KBM-7 (cell line): Measurements from ENCODE around the gene ANKK1.

Source experiments
- DNase-seq: peaks from one replicate; pipeline ENCODE4 v3.0.0-alpha.2; 2015
- in situ Hi-C: fragments of 300-500 bp; cut with MboI; formaldehyde crosslinking; loops from 2 replicates; pipeline ENCODE4 v1.14.3; 2020; ENCODE audit warnings: low sequenced_read_pairs, low pct_unique_long_range_greater_than_20kb, mixed read lengths

ANKK1 gene

DNA sequence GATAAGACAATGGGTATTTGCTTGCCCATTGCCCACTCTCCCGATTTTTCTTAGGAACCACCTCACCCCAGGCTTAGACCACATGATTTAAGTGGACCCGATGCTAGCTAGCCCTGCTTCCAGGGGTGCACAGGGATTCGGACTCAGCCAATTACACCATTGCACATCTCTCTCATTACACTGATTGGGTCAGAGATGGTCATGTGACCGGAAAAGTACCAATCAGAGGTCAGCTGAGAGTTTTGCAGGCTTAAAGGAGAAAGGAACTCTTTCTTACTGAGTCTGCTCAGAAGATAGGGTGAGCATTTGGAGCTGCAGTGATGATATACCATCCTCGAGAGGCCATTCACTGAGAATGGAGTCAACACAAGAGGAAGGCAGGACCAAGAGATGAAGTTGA is 12.2 kb upstream of the ANKK1 start:
- in situ Hi-C loops: no loop called here

DNA sequence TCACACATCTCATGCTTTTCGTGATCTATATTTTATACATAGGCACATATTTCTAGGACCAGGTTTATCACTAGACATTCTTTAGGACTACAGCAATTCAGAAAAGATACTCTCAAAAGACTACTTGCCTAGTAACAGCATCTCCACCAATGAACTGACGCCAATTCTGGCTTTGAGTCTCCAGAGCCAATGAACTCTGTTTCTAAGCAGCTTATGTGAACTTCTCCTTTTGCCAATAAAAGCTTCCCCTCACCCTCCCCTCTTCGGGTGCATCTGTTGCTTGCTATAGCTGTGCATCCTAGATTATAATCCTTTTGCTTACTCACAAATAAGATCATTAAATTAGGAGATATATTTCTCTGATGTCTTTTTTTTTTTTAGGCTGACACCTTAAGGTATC is 11.4 kb upstream of the ANKK1 start:
- DNase-seq: peak; percentile 1
- in situ Hi-C loops: no loop called here

More for the DNA sequence above, 12.2 kb upstream of the ANKK1 start:
- DNase-seq: no peak

DNA sequence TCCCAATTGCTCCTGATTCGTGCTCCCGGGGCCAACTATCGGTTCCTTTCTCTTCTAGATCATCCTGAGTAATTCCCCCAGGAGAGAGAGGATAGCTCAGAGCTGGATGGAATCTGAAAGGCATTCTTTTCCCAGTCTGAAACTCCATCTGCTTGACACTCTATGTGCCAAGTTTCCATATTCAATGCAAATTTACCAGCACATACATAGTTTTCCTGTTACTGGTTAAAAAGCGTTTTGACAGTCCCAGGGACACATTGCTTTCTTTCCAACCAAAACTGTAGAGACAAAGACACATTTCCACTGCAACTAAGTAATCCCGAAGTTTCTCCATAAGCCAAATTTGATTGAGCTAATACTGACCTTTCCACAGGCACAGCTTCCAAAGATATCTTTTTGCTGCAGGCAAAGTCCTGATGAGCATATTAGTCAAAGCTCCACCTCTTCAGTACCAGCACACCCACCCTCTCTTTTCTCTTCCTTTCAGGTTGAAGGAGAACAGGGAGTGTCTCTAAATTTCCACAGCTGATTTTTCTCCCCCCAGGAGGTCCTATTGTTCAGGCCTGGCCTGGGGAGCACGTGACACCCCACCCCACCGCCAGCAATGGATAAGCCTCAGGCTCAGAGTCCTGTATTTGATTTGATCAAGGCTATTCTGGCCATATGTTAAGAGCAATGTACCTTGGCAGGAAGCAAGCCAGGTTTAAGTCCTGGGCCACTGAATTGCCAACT is 9.7 kb upstream of the ANKK1 start:
- in situ Hi-C loops: no loop called here
- DNase-seq: no peak

DNA sequence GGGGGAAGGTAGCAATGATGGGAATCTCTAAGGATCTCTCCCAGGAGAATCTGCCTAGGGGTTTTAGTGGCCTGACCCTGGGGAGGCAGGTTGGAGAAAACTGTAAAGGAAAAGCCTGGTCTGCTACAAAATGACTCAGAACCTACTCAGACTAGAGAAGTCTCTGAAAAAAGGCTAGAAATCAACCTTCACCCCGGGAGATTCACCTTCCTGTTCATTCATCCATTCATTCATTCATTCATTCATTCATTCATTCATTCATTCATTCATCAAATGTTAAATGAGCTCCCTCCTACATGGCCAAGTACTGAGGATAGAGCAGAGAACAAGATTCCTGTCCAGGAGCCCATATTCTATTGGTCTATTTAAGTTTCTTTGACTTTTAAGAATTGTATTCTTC is 8.9 kb upstream of the ANKK1 start:
- in situ Hi-C loops: no loop called here
- DNase-seq: no peak

DNA sequence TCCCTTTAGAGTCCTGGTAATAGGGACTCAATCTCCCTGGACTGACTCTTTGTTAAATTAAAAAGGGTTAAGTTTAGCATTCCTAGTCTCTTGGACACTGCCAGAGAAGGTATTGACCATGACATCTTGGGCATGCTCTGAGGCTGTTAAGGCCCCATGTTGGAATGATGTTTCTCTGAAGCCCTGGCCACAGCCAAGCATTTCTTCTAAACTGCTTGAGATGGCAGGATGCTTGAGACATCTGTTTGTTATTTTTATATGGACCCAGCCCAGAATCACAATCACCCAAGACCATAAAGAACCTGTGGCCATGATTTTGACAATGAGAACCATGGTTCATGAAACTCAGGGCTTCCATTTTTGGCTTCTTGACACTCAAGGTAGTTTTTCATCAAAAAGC is 5.5 kb upstream of the ANKK1 start:
- in situ Hi-C loops: no loop called here
- DNase-seq: no peak

DNA sequence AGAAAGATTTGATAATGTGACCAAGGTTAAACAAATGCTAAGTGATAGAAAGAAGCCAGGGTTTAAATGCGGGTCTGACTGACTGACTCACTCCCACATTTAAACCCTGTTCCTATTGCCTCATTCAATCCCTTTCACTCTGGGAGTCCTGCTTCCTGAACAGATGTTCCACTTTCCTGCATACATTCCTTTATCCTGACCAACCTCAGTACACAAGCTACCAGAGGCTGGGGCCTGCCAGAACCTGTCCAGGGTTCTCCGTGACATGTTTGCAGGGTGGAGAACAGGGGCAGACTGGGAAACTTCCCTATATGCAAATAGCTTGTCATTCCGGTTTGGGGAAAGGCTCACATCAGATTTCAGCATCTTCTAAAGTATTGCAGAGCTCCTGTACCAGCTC is 3.0 kb upstream of the ANKK1 start:
- no peak for DNase-seq
- in situ Hi-C loops: no loop called here

DNA sequence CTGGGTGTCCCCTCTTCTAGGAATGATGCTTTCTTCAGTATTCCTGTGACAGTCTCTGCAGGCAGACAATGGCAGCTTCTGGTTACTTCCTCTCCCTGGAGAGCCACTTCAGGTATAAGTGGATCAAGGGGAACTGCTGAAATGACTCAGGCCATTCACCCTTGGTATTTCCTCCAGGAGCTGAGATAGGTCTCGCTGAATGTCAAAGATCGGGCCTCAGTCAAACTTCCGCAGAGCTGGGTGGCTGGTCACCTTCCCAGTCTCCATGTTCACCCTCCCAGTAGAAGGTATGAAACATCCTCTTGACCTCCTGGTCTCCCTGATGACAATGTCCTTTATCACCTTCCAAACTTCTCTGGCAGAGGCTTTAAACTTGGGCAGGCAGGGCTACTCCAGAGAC is 1.8 kb upstream of the ANKK1 start:
- no peak for DNase-seq
- in situ Hi-C loops: no loop called here

DNA sequence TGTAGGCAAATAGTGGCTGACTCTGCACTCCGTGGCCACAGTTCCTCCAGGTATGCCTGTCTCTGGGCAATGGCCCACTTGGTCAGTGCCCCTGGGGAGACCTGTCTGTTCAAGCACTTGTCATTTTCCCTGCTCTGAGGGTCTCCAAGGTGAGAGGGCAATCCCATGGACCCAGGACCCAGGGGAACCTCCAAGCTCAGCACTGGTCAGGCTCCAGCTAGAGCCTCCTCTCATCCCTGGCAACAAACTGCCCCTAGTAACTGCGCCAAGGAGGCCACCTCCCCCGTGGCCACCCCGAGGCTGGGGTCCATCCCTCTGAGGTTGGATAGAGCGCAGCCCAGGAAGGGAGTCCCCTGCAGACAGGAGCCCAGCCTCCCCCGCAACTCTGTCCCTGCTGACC is 713 bp upstream of the ANKK1 start:
- in situ Hi-C loops: no loop called here
- DNase-seq: no peak

DNA sequence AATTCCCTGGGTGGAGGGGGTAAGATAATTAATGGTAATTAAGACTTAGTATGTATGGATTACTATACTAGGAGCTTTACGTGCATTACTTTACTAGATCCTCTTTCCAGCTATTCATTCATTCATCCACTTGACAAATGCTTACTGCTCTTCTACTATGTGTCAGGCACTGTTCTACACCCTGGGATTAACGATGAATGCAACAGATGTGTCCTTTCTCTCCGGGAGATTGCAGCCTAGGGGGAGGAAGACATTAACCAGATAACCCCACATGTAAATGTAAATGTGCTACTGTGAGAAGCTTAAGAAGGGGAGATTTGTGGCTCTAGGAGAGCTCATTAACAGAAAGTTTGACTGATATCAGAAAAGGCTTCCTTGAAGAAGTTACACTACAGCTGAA is 1.7 kb downstream of the ANKK1 start:
- DNase-seq: no peak
- in situ Hi-C loops: no loop called here

DNA sequence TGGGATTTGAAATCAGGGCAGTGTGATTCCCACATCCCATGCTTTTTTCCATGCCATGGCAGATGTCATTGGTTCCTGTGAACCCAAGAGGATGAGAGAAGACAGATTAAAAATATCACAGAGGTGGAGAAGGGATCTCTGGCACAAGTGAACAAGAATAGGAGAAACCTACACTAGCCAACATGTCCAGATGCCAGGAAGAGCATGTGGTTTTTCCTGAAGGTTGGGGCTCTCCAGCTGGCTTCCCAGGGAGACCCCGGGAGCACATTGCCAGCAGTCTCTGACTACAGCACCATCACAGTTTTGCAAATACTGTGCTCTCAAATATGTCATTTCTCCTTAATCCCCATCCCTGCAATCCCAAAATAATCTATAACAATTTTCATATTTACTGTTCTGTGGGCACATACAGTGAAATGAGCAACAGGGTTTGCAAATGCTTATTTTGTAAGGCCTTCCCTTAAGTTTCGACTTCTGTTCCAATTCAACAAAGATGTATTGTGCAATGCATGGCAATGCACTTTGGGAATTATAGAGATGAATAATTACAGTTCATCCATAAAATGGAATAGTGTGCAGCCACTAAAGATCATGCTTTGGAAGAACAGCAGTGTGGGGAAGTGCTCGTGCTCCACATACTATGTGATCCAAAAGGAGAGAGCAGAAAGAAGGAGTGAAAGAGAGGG is 4.8 kb downstream of the ANKK1 start:
- no peak for DNase-seq
- in situ Hi-C loops: no loop called here

DNA sequence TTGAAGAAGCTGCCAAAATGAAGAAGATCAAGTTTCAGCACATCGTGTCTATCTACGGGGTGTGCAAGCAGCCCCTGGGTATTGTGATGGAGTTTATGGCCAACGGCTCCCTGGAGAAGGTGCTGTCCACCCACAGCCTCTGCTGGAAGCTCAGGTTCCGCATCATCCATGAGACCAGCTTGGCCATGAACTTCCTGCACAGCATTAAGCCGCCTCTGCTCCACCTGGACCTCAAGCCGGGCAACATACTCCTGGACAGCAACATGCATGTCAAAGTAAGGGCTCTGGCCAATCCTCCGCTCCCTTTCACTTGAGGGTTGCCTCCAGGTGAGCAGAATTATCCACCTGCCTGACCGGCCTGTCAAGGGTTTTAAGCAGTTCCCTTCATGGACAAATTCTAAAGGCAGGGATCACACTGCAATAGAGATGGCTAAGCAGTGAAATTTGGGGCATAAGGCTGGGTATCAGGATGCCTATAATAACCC is 6.0 kb downstream of the ANKK1 start:
- DNase-seq: no peak
- in situ Hi-C loops: no loop called here

DNA sequence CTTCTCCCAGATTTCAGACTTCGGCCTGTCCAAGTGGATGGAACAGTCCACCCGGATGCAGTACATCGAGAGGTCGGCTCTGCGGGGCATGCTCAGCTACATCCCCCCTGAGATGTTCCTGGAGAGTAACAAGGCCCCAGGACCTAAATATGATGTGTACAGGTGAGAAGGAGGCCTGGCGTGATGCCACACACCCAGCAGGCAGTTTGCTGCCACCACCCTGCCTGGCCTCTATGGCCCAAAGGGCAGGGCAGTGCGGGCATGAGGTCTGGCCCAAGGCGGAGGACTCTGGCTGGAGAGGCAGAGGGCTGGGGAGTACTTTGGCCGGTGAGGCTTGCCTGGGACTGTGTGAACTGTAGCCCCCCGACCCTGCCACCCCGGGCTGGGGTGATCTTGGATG is 7.3 kb downstream of the ANKK1 start:
- in situ Hi-C loops: no loop called here
- DNase-seq: no peak

DNA sequence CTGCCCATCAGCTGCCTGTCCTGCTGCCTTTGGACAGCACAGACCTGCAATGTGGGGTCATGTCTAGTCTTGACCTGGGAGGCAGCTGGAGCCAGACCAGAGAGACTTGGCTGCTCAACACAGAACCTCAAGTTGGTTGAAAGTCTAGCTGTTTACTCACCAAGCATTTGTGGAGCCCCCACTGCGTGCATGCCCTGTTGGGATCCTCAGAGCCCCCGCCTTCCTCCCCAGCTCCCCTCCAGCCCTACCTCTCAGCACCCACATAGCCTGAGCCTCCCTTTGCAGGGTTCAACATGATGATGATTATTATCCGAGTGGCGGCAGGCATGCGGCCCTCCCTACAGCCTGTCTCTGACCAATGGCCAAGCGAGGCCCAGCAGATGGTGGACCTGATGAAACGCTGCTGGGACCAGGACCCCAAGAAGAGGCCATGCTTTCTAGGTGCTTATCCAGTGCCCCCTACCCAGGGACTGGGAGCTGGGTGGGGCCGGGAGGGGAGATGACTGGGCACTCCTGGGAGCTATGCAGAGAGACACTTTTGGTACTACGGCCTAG is 8.3 kb downstream of the ANKK1 start:
- in situ Hi-C loops: no loop called here
- no peak for DNase-seq

DNA sequence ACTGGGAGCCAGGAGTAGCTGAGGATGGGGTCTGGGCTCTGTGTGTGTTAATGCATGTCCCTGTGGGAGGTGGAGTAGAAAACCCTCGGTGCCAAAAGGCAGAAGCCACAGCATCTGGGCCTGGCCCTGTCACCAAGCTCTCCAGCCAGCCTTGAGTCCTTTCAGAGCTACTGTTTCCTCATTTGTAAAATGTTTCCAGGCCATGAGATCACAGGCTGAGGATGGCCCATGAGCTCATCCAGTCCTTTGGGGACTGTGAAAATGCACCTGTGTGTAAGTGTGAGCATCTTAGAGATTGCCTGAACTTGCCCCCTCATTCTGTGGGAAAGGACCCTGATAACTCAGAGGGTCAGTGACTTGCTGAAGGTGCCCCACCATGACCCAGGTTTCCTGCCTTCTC is 9.1 kb downstream of the ANKK1 start:
- in situ Hi-C loops: no loop called here
- DNase-seq: no peak

DNA sequence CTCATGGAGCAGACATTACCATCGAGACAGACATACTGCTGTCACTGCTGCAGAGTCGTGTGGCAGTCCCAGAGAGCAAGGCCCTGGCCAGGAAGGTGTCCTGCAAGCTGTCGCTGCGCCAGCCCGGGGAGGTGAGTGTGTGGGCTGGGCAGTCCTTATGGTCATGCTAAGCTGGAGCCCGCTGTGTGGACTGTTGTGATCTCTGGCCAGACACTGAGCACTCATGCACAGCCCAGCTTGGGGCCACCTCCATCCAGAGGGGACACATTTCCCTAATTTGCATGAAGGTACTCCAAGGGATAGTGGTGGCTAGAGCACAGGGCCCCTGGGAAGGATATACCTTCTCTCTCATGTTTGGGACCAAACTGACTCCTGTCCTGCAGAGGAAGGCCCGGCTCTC is 9.6 kb downstream of the ANKK1 start:
- in situ Hi-C loops: no loop called here
- DNase-seq: no peak

DNA sequence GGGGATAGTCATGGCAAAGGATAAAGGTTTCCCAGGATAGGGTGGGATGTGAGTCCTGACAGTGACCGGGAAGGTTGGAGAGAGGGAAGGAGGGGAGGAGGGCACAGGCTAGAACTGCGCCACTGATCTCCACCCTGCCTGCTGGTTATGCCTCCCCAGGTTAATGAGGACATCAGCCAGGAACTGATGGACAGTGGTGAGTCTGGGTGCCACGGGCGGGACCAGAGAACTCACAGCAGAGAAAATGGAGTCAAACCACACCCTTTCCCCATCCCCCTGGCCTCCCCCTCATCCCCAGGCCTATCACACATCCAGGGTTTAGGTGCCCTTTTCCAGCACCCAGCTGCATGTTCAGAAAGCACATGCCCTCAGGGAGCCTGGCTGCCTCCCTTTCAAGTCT is 10.2 kb downstream of the ANKK1 start:
- in situ Hi-C loops: no loop called here
- DNase-seq: no peak

DNA sequence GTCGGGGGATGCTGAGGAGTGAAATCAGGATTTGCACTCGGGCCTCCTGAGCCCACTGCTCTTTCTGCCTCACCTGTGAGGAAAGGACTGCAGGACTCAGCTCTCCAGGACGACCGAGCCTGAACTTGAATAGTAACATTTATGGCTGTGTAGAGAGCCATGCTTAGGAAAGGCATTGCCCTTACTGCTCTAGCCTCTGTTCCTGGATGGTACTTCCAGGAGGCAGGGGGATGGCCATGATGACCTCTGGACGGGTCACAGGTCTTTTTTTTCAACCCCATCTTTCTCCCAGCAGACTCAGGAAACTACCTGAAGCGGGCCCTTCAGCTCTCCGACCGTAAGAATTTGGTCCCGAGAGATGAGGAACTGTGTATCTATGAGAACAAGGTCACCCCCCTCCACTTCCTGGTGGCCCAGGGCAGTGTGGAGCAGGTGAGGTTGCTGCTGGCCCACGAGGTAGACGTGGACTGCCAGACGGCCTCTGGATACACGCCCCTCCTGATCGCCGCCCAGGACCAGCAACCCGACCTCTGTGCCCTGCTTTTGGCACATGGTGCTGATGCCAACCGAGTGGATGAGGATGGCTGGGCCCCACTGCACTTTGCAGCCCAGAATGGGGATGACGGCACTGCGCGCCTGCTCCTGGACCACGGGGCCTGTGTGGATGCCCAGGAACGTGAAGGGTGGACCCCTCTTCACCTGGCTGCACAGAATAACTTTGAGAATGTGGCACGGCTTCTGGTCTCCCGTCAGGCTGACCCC is 11.3 kb downstream of the ANKK1 start:
- no peak for DNase-seq
- in situ Hi-C loops: no loop called here

DNA sequence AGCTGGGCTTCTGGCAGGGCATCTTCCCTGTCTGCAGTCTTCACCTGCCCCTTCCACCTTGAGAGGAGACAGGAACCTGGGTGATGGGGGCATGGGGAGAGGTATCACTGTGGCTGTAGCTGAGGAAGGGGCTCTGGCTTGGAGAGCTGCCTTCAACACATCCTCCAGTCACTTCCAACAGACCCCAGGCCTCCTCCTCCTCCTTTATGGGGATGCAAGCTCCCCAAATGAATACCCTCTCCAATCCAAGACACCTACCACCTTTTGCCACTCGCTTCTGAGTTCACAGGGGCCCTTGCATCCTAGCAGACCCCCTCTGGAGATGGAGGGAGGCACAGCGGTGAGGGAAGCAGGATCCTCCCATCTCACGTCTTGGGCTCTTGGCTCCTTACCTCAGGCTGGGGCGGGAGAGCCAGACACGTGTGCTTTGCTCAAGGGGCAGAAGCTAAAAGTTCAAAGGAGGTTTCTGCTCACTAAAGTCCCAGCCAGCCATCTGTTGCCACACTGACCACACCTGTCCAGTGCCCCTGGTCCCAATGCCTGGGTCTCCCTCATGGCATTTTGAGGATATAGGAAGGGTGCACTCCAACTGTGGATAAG is 13.2 kb downstream of the ANKK1 start:
- no peak for DNase-seq
- in situ Hi-C loops: no loop called here

DNA sequence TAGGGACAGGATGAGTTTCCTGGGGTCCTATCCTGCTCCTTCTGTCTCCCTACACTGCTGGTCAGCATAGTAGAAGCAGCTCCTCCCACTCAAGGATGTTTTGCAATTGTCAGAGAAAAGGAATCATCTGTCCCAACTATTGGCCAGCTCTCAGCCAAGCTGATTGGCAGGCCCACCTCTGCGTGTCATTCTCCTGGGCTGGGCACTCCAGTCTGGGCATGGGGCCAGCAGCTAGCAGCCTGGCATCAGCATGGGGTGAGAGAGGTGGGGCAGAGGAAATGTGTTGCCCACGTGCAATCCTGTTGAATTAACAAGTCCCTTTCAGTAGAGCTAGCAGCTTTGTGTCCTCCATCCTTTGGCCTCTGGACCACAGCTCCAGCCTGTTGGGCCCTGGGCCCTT is 14.1 kb downstream of the ANKK1 start:
- DNase-seq: no peak

More for the DNA sequence above, 14.1 kb downstream of the ANKK1 start:
- in situ Hi-C loops: no loop called here
